ENCODE measurements around the gene BTBD7. TPM values are rescaled to one million over a fixed set of nuclear protein-coding genes. Genes with fewer than 3 reads are reported as not detected.
A peak's percentile ranks its signal among the peaks of the same experiment; 100 is the strongest.

Gene BTBD7
- total and polyA plus RNA-seq, 2 experiments from 2014 or later: 24.4 to 32.8 TPM

DNA sequence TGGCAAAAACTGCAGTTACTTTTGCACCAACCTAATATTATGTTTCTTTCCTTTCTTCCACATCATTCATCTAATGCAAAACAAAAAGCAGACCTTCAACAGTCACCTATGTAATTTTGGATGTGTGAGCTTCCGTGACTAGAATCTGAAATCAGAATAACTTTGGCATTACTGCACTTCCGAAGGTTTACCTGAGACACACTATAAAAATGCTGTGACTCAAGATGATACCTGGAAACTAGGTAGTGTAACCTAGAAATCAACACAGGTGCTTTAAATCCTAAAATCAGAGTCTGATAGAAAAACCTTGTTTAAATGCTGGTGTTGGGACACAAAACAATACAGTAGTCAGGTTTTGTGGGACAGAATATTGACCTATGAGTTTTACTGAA is 2.2 kb downstream of the BTBD7 start:
- Histone ChIP-seq H3K27ac (ENCODE audit: low read depth) (no peak overlapping the region), H3K9me2 (ENCODE audit: insufficient read depth) (no peaks in the 10 kb centered on the region), H3K4me1 (ENCODE audit: insufficient read depth) (peaks cover 28% of the 10 kb centered on the region; the same call in 1 of the 2 replicates), H3K4me2 (peak overlapping the region; percentile 92), H3K79me2 (replicated peaks; ENCODE audit: insufficient read depth) (peaks cover 67% of the 10 kb centered on the region), H3K36me3 (ENCODE audit: insufficient read depth) (no peaks in the 10 kb centered on the region), H2AFZ (no peak overlapping the region), H3F3A (replicated peaks; ENCODE audit: low read depth) (0 out of 2 replicates have a peak, but pooled peaks cover 4% of the 10 kb centered on the region), H3K27me3 (ENCODE audit: insufficient read depth) (no peaks in the 10 kb centered on the region), H3K4me3 (peak overlapping the region; percentile 87; the same call in 1 of the 2 replicates), H4K20me1 (replicated peaks; ENCODE audit: insufficient read depth) (peaks cover 45% of the 10 kb centered on the region)
- H3K4me3 Mint-ChIP-seq: peak overlapping the region; percentile 93; the same call in 2 of the 3 replicates
- peaks cover 40% of the 10 kb centered on the region for H3K4me1 Mint-ChIP-seq
- ATAC-seq (no peak), DNase-seq (ENCODE audit: low spot score) (no peak)
- peaks cover 3% of the 10 kb centered on the region; the same call in 2 of the 3 replicates for H3K9me3 Mint-ChIP-seq
- no peak overlapping the region for H3K27ac Mint-ChIP-seq
- peaks cover 7% of the 10 kb centered on the region for H3K27me3 Mint-ChIP-seq (ENCODE audit: insufficient read depth, low read depth, poor library complexity)
- TF ChIP-seq ZNF114 (CRISPR knock-in tag; IDR thresholded peaks at IDR 0.05): no peak
- TF ChIP-seq ZNF331 (CRISPR knock-in tag; IDR thresholded peaks at IDR 0.05; ENCODE audit: low read depth): no peak
- TF ChIP-seq, protein P1, sequence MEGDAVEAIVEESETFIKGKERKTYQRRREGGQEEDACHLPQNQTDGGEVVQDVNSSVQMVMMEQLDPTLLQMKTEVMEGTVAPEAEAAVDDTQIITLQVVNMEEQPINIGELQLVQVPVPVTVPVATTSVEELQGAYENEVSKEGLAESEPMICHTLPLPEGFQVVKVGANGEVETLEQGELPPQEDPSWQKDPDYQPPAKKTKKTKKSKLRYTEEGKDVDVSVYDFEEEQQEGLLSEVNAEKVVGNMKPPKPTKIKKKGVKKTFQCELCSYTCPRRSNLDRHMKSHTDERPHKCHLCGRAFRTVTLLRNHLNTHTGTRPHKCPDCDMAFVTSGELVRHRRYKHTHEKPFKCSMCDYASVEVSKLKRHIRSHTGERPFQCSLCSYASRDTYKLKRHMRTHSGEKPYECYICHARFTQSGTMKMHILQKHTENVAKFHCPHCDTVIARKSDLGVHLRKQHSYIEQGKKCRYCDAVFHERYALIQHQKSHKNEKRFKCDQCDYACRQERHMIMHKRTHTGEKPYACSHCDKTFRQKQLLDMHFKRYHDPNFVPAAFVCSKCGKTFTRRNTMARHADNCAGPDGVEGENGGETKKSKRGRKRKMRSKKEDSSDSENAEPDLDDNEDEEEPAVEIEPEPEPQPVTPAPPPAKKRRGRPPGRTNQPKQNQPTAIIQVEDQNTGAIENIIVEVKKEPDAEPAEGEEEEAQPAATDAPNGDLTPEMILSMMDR (conservative IDR thresholded peaks at IDR 0.05; ENCODE audit: low read depth in 2 of 2): no peak
- no peak for TF ChIP-seq CREB1 (CRISPR knock-in tag; IDR thresholded peaks at IDR 0.05; ENCODE audit: low read depth)
- no peak for TF ChIP-seq EZH2 (IDR thresholded peaks at IDR 0.05; ENCODE audit: low read depth, unreplicated experiment)
- TF ChIP-seq, protein P2, sequence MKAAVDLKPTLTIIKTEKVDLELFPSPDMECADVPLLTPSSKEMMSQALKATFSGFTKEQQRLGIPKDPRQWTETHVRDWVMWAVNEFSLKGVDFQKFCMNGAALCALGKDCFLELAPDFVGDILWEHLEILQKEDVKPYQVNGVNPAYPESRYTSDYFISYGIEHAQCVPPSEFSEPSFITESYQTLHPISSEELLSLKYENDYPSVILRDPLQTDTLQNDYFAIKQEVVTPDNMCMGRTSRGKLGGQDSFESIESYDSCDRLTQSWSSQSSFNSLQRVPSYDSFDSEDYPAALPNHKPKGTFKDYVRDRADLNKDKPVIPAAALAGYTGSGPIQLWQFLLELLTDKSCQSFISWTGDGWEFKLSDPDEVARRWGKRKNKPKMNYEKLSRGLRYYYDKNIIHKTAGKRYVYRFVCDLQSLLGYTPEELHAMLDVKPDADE (IDR thresholded peaks at IDR 0.05): no peak
- no peak for TF ChIP-seq NANOG (IDR thresholded peaks at IDR 0.05; ENCODE audit: borderline replicate concordance)
- no peak for TF ChIP-seq EZH2phosphoT487 (IDR thresholded peaks at IDR 0.05; ENCODE audit: unreplicated experiment)
- peaks cover 6% of the 10 kb centered on the region for H3K36me3 Mint-ChIP-seq (ENCODE audit: low read depth)

DNA sequence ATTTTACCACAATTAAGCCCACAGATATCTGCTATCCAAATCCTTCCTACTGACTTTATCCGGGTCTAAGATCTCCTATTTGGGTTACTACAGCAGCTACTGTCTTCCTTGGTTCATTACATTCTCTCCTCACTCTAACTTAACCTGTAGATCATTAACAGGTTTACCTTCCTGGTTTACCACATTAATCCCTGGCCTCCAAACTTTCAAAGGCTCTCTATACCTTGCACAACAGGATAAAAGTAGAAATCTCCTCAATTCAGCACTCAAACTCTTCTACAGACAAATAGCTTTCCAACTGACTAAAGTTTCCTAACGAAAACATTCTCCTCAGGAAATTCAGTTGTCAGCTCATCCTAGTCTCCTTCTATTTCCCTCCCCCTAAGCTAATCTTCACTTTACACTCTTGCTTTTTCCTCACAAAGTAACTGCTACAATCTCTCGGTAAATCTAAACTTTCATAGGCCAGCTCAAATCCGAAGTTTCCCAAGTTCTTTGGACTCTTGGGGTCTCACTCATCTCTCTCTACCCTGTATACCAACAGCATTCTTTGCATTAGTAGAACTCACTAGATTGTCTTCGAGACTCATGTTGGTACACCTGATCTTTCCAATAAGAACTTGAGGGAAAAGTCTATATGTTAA is 2.7 kb downstream of the BTBD7 start:
- DNase-seq (ENCODE audit: low spot score) (no peak), ATAC-seq (no peak)
- H3K36me3 Mint-ChIP-seq (ENCODE audit: low read depth): peaks cover under 1% of the 10 kb centered on the region; the same call in 2 of the 3 replicates
- Histone ChIP-seq H3K4me3 (peak overlapping the region; percentile 11; the same call in 1 of the 2 replicates), H3K4me1 (ENCODE audit: insufficient read depth) (peaks cover 28% of the 10 kb centered on the region; the same call in 1 of the 2 replicates), H3F3A (replicated peaks; ENCODE audit: low read depth) (0 out of 2 replicates have a peak, but pooled peaks cover 4% of the 10 kb centered on the region), H3K79me2 (replicated peaks; ENCODE audit: insufficient read depth) (peaks cover 72% of the 10 kb centered on the region), H3K9me2 (ENCODE audit: insufficient read depth) (no peaks in the 10 kb centered on the region), H3K36me3 (ENCODE audit: insufficient read depth) (no peaks in the 10 kb centered on the region), H3K27me3 (ENCODE audit: insufficient read depth) (no peaks in the 10 kb centered on the region), H2AFZ (no peak overlapping the region), H3K4me2 (peak overlapping the region; percentile 46; the same call in 1 of the 2 replicates), H4K20me1 (replicated peaks; ENCODE audit: insufficient read depth) (peaks cover 45% of the 10 kb centered on the region), H3K27ac (ENCODE audit: low read depth) (no peak overlapping the region; the same call in 1 of the 2 replicates)
- peaks cover 7% of the 10 kb centered on the region for H3K27me3 Mint-ChIP-seq (ENCODE audit: insufficient read depth, low read depth, poor library complexity)
- no peak overlapping the region; the same call in 2 of the 3 replicates for H3K4me3 Mint-ChIP-seq
- H3K4me1 Mint-ChIP-seq: peaks cover 34% of the 10 kb centered on the region
- H3K27ac Mint-ChIP-seq: no peak overlapping the region
- no peaks in the 10 kb centered on the region; the same call in 2 of the 3 replicates for H3K9me3 Mint-ChIP-seq
- no peak for TF ChIP-seq ZNF114 (CRISPR knock-in tag; IDR thresholded peaks at IDR 0.05)
- no peak for TF ChIP-seq EZH2 (IDR thresholded peaks at IDR 0.05; ENCODE audit: low read depth, unreplicated experiment)
- TF ChIP-seq JUNB (IDR thresholded peaks at IDR 0.05; ENCODE audit: unreplicated experiment): no peak
- no peak for TF ChIP-seq EZH2phosphoT487 (IDR thresholded peaks at IDR 0.05; ENCODE audit: unreplicated experiment)
- TF ChIP-seq CREB1 (CRISPR knock-in tag; IDR thresholded peaks at IDR 0.05; ENCODE audit: low read depth): no peak
- TF ChIP-seq NANOG (IDR thresholded peaks at IDR 0.05; ENCODE audit: borderline replicate concordance): no peak
- TF ChIP-seq, protein P1 (conservative IDR thresholded peaks at IDR 0.05; ENCODE audit: low read depth in 2 of 2): no peak
- no peak for TF ChIP-seq POLR2AphosphoS5 (IDR thresholded peaks at IDR 0.05; ENCODE audit: low read depth)
- no peak for TF ChIP-seq REST (IDR thresholded peaks at IDR 0.05; ENCODE audit: unreplicated experiment)
- TF ChIP-seq, protein P2 (IDR thresholded peaks at IDR 0.05): no peak
- TF ChIP-seq ZNF331 (CRISPR knock-in tag; IDR thresholded peaks at IDR 0.05; ENCODE audit: low read depth): no peak

Measured in GM23338 (cell line).